HG02763 (cell line): ENCODE results near the gene TCP10L.

ENCODE experiments used
- ATAC-seq: cut with Tn5 transposase; IDR thresholded peaks from one replicate; pipeline ENCODE4 v1.9.1; 2021; ENCODE audit warnings: mild to moderate bottlenecking, moderate library complexity; ENCODE audit not compliant: unreplicated experiment

Gene TCP10L

DNA sequence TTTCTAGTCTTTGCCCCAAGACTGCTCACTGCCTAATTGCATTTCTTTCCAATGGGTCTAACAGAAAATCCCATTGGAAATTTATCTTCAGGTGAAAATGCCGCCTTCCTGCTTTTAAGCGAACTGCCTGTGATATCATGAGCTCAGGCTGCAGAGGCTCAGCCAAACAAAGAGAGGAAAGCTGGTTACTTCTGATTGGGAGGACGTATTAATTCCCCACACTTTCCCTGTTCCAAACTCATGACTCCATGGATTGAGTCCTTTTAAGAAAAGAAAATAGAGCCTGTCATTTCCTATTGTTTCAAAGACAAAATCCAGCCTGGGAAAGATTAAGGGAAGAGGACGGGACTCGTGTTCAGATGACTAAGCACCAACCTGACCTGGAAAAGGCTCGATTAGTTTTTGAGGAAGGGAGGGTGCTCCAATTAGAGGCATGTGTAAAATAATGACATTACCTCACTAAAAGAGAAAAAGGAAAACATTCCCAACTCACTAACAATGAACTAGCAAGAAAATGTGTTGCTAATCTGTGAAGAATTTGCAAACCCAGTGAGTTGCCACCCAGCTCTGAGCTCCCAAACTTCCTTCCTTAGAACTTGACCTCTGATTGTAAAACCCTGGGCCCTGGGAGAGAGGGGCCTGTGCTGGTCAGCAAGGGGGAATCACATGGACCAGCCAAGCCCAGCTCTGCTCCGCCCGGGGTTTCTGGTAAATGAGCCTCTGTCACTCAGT, 61.2 kb downstream of the TCP10L start:
- ATAC-seq, result no peak
